ENCODE results near the gene RHOT1. TPM values are rescaled to one million over a fixed set of nuclear protein-coding genes. Genes with fewer than 3 reads are reported as not detected.

RHOT1 gene
- 34.2 and 34.9 TPM in 2 replicates for total RNA-seq

GRCh38 chr17:32142038-32142856 lies at the start of gene RHOT1:
Gene RHOT1 (plus strand): TSS chr17:32142502. CDS start chr17:32142693, 191 bp downstream.

GRCh38 chr17:32265192-32265923 lies 123.1 kb downstream of the RHOT1 start, which contains the start of gene RHBDL3:
Gene RHBDL3 (plus strand): TSS chr17:32265832. CDS start chr17:32266190, 358 bp downstream.

Small RNA genes lying within 50 kb of the gene (small RNA-seq; reads per million reads assigned to genes)
- gene UBL5P2 = 0.08 reads per million

Other genes with a start within 250 kb of the RHOT1 start
- gene UTP6, start 240.8 kb upstream of the RHOT1 start, total RNA-seq = 25.0 and 39.7 TPM in 2 replicates
- 16.2 and 28.3 TPM in 2 replicates for gene SUZ12, start 205.5 kb upstream of the RHOT1 start, total RNA-seq
- 8.8 and 11.3 TPM in 2 replicates for gene LRRC37B, start 135.1 kb upstream of the RHOT1 start, total RNA-seq
- gene RHBDL3, start 123.3 kb downstream of the RHOT1 start, total RNA-seq = under 0.01 and 0.20 TPM in 2 replicates
- gene C17orf75, start 199.7 kb downstream of the RHOT1 start, total RNA-seq = 9.9 and 13.5 TPM in 2 replicates
- gene ZNF207, start 207.7 kb downstream of the RHOT1 start, total RNA-seq = 115 and 140 TPM in 2 replicates